NCI-H1436 (cell line): ENCODE measurements around the gene PERCC1.

Experiments
- DNase-seq: peaks from one replicate; lab custom pipeline; 2025; lab: John Stamatoyannopoulos, UW

The PERCC1 gene

DNA sequence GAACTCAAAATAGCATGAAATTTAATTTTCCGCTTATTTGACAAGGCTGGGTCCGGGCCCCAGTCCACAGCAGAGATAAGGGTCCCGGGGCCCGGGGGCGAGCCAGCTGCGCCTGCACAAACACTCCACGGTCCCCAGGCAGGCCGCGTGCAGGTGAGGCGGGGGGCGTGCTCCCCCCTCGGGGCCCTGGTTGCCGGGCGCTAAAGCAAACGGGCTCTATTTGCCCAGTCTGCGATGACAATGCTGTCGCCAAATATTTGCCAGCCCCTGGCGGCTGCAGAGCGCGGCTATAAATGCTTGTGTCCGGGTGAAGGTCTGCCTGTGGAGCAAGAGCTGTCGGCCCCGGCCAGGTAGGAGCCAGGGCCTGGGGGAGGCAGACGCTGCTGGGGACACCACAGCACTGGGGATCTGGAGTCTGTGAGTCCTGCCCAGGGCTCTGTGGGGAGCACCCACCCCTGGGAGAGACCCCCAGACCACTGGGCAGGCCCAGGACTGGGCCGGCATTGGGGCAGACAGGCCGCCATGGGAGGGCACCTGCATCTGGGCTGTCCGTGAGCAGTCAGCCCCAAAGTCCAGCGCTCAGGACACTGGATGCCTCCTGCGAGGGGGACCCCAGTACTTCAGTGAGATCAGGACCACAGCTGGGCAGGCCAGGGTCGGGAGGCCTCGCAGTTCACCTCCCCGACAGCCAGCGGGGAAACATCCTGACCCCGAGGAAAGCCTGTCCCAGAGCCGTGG lies at the start of gene PERCC1:
PERCC1 (plus strand) TSS at position 320 of the 738 bp plus-strand sequence. CDS start 1,516 bp downstream, outside the sequence.
- peak; percentile 52 for DNase-seq

GRCh38 chr16:1381612-1382406 lies 49.1 kb upstream of the PERCC1 start:
- DNase-seq, result no peak

- no peak for DNase-seq
Observed at GRCh38 chr16:1383556-1383955, 47.3 kb upstream of the PERCC1 start.

DNA sequence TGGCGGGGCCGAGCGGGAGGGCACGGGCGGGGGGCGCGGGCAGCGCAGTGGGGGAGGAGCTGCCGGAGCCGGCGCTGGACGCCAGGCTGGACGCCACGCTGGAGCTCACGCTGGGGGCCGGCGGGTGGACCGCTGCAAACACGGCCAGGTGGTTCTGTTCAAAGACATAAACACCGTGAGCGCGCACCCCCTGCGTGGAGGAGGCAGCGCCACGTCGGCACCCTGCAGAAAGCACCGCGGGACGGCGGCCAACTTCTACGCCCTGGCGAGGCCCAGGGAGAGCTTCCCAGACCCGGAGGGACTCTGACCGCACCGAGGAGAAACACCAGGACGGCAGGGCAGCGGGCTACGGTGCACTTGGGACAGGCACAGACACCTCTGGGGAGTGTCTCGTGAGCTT lies 45.6 kb upstream of the PERCC1 start:
- DNase-seq, result no peak

GRCh38 chr16:1387331-1387730 lies 43.5 kb upstream of the PERCC1 start:
- DNase-seq, result no peak

DNA sequence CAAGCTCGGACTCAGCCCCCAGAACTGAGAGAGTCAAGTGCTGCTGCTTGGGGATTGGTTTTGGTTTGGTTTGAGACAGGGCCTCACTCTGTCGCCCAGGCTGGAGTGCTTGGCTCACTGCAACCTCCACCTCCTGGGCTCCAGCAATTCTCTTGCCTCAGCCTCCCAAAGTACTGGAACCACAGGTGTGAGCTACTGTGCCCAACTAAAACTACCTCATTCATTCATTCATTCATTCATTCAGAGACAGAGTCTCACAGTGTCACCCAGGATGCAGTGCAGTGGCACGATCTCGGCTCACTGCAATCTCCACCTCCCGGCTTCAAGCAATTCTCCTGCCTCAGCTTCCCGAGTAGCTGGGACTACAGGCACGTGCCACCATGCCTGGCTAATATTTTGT lies 41.1 kb upstream of the PERCC1 start:
- no peak for DNase-seq

- DNase-seq, result no peak
Observed at GRCh38 chr16:1390239-1390779, 40.6 kb upstream of the PERCC1 start.

GRCh38 chr16:1392826-1393225 lies 38.1 kb upstream of the PERCC1 start:
- DNase-seq, result no peak

DNA sequence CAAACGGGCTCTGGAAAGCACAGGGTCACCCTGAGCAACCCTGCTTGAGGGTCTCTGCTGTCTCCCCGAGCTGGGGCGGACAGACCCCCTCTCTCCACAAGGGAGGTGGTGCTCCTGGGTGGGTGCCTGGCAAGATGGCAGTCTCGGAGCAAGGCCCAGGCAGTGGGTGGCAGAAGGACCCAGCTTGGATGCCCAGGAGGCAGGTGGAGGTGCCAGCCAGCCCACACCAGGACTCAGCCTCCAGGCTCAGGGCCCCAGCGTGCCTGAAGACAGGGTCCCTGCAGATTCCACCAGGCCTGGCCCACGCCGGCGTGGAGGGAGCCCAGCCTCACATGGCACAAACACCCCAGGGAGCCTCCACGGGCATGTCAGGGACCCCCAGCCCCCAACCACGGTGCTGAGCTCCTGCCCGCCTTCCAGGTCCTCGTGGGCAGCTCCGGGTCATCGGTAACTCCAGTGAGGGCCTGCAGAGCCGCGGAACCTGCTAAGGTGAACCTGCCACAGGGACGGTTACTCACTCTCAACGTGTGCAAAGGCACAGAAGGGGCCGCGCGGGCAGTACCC lies 37.2 kb upstream of the PERCC1 start:
- DNase-seq, result no peak

DNA sequence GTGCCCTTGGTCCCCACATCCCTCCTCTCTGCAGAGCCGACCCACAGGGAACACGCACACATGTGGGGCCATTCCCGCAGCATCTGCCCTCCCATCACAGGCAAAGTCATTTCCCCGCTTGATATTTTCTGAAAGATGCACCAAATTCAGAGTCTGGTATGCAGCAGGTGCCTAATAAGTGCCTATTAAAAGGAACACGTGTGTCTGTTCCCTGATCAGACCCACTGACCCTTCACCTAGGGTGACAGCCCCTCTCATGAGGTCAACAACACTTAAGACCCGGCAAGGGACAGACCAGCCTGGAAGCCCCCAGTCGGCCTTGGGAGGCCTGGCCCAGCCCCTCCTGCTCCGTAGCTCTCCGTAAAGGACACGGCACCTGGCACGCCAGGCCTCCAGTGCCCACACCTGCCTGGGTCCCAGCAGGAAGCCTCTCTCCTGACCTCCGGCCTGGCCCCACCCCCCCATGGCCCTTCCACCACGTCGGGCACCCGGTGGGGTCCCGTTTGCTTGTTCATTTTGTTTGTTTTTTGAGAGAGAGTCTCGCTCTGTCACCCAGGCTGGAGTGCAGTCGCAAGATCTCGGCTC lies 36.4 kb upstream of the PERCC1 start:
- no peak for DNase-seq

- no peak for DNase-seq
Observed at GRCh38 chr16:1395444-1396031, 35.3 kb upstream of the PERCC1 start.

GRCh38 chr16:1397779-1398178 lies 33.1 kb upstream of the PERCC1 start:
- no peak for DNase-seq

DNA sequence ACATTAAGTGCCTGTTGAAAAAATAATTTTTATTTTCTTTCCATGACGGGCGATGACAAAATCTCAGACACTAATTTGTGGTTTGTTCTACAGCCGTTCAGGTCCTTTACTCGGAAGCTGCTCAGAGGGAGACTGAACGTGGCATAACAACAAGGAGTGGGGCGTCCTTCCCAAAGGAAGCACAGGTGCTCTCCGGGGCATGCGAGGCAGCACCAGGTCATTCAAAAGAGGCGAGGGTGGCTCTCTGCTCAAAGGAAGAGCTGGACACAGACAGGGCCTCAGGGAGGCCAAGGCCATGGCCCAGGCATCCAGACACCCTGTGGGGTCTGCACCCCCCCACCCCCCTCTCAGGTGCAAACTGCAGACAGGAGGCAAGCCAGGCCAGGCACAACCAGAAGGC lies 32.5 kb upstream of the PERCC1 start:
- DNase-seq, result no peak

DNA sequence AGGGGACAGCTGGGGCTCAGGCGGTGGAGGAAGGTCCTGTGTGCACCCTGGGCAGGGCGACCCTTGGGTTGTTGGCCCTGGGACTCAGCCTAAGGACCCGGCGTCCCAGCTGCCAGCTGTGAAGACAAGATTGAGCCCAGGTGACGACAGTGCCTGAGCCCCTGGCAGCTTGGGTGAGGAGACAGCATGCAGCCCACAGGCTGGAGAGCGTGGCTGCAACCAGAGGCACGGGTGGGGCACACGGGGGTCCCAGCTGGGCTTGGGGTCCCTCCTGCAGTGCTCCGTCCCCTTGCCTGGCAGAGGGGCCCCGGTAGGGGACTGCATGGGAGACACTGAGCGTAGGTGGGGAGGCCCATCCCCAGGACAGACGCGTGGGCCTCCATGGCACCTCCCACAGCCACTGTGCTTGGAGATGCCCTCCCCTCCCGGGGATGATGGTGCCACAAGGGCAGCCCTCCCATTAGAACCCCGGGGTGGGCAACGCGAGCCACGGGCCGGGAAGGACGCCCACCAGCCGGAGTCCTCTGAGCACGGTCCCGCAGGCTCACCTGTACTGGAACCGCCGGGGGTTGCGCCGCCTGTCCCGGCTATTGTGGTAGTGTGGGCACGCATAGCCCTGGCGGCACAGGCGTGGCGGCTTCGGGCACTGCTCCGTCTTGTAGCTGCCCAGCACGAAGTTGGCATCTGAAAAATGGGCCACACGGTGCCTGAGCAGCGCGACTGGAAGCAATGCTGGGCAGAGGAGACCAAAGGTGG lies 31.9 kb upstream of the PERCC1 start:
- DNase-seq, result no peak

GRCh38 chr16:1401061-1401757 lies 29.7 kb upstream of the PERCC1 start:
- DNase-seq, result no peak

DNA sequence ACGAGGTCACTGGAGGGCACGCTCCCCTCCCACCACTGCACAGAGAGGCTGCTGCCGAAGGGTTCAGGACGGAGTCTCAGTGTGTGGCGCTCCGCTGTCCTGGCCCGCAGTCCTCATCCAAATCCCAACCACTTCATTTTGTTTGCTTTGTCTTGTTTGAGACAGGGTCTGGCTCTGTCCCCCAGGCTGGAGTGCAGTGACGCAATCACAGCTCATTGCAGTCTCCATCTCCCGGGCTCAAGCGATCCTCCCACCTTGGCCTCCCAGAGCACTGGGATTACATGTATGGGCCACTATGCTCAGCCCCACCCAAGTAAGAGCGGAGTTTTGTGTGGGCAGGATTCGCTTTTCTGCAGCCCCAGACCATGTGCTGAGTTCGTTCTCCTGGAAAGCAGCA lies 29.1 kb upstream of the PERCC1 start:
- DNase-seq, result no peak

DNA sequence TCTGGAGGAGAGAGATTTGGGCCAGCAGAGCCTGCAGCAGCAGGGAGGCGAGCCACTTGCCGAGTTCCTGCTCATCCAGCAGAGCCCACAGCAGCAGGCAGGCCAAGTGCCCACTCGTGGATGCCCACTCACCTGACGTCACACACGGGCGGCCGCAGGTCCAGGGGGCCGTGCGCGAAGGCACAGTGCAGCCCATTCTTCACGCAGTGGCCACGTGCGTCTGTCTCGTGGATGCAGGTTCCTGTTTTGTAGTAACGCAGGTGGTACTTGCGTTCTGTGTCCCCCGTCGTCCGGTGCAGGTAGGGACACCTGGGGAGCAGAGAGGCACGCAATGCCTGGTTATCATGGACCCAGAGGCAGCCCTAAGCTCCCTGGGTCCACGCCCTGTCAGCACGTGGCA lies 27.8 kb upstream of the PERCC1 start:
- no peak for DNase-seq

DNA sequence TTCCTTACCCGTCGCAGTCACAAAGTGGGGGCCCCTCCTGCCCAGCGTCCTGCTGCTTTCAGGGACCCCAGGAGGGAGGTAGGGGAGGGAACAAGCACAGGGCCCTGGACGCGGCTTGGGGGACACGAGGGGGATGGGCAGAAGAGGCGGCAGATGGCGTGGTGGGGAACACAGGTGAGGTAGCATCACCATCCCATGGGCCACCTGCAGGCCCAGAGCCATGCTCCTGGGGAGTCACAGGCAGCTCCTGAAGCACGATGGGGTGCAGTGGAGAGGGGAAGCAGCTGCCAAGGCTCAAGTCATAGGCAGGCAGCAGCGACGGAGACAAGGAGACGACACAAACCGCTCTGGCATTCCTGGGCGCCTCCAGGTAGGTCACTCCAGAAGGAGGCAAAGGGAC lies 27.1 kb upstream of the PERCC1 start:
- DNase-seq, result no peak

DNA sequence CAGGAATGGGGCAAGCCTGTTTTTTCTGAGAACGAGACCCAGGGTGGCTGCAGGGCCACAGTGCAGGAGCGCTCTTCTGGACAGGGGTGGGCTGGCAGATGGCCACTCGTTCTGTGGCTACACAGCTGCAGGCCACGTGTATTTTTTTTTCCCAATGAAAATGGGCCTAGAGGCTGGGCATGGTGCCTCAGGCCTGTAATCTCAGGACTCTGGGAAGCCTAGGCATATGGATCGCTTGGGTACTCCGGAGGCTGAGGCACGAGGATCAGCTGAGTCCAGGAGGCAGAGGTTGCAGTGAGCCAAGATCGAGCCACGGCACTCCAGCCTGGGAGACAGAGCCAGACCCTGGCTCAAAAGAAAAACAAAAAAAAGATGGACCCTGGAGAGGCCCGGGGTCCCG lies 23.1 kb upstream of the PERCC1 start:
- no peak for DNase-seq

- DNase-seq, result peak; percentile 89
Observed at GRCh38 chr16:1408171-1408837, 22.6 kb upstream of the PERCC1 start.
